Activated T-helper 17 cell treated with anti-CD3 and anti-CD28 coated beads, Interleukin-2, amount 50 U/mL, for 72 hours (primary cell): ENCODE measurements around the gene DNMBP. TPM values are rescaled to one million over a fixed set of nuclear protein-coding genes. Genes with fewer than 3 reads are reported as not detected.
"Not testable (repeated sequence)": the region's sequence is repeated elsewhere in the genome, so short reads cannot be mapped to it uniquely, and the experiment has no call there.

Experiments
- ATAC-seq: fragments of 150-1000 bp; cut with Tn5 transposase; replicated peaks from 2 replicates; pipeline ENCODE4 v1.10.0; 2021; ENCODE audit warnings: mild to moderate bottlenecking, moderate library complexity
- H3K27ac Mint-ChIP-seq: one replicate; pipeline ENCODE4 v1.8.0; 2022; ENCODE audit warnings: mixed read lengths
- H3K27me3 Mint-ChIP-seq: one replicate; pipeline ENCODE4 v1.8.0; 2022; ENCODE audit warnings: mixed read lengths
- H3K36me3 Mint-ChIP-seq: one replicate; pipeline ENCODE4 v1.8.0; 2022; ENCODE audit warnings: low read depth, mild to moderate bottlenecking, mixed read lengths
- H3K4me1 Mint-ChIP-seq: one replicate; pipeline ENCODE4 v1.8.0; 2022; ENCODE audit warnings: mixed read lengths
- H3K4me3 Mint-ChIP-seq: one replicate; pipeline ENCODE4 v1.8.0; 2022; ENCODE audit warnings: mild to moderate bottlenecking, mixed read lengths
- H3K9me3 Mint-ChIP-seq: one replicate; pipeline ENCODE4 v1.8.0; 2022; ENCODE audit warnings: mixed read lengths
- total RNA-seq, 2 donors: library from RNA; stranded (reverse); gene quantifications; one replicate each; pipeline ENCODE4 v1.2.3, GENCODE V29; 2022

Gene DNMBP
- total RNA-seq, 2 donors from 2014 or later, result 3.0 TPM

DNA sequence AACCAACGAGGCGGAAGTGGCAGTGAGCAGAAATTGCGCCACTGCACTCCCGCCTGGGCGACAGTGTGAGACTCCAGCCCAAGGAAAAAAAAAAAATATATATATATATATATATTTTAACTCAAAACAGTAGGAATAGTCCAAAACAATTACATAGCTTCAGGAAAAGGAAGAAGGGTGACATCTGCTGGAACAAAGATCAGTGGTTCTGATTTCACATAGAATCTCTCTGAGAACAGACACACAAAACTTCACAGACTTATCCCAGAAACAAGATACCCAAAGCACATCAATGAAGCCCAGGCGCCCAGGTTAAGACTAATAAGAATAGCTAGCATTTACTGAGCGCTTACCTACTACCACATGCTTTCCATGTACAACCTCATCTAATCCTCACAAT is 45.0 kb downstream of the DNMBP start:
- peaks cover 4% of the 10 kb centered on the region for H3K4me1 Mint-ChIP-seq
- no peak overlapping the region for H3K4me3 Mint-ChIP-seq

DNA sequence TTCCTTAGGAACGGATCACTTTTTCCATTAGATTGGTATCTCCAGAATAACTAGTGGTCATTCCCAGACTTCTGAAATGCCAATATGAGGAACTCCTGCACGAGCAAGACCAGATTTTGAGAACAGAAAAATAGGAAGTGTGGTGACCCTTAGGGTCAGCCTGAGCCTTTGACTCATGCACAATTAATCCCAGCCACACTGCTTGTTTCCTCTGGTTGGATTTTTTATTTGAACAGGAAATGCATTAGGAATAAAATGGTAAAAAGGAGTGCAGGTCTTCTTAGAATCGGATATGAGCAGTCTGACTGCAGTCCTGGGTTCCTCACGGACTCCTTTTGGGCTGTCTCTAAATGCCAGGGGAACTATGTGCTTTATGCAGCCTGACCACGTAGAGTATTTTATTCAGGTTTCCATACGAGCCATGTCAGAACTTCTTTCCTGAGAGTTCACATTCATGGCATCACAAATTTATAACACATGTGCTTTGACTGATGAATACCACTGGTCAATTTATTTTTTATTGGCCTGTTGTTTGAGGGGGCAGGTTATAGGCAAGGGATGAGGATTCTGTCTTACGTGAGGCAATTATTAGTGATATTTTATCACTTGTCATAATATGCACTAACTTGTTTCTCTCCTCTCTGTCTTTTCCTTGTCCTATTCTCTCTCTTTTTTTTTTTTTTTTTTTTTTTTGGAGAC is 46.1 kb downstream of the DNMBP start:
- not testable (repeated sequence) for ATAC-seq, H3K9me3 Mint-ChIP-seq, H3K27me3 Mint-ChIP-seq, H3K27ac Mint-ChIP-seq, H3K4me3 Mint-ChIP-seq, H3K4me1 Mint-ChIP-seq
- H3K36me3 Mint-ChIP-seq, result peaks cover 12% of the 10 kb centered on the region

More for the DNA sequence above, 45.0 kb downstream of the DNMBP start:
- Mint-ChIP-seq H3K36me3 (peaks cover 23% of the 10 kb centered on the region), H3K27me3 (no peaks in the 10 kb centered on the region), H3K27ac (no peak overlapping the region), H3K9me3 (no peaks in the 10 kb centered on the region)
- ATAC-seq, result no peak

DNA sequence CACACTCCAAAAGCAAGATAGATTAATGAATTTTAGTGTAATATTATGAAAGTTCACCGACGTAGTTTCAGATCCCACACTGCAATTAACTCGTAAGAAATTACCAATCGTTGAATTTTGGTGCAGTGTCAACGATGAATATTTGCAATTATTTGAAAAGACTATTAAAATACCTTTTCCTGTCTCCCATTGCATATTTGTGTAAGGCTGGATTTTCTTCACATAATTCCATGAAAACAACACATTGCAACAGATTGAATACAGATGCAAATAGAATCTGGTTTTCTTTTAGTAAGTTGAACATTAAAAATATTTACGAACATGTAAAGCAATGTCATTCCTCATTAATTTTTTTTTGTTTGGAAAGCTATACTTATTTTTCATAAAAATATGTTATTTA is 50.9 kb downstream of the DNMBP start:
- H3K4me1 Mint-ChIP-seq, result no peaks in the 10 kb centered on the region
- no peak overlapping the region for H3K4me3 Mint-ChIP-seq
- no peak overlapping the region for H3K27ac Mint-ChIP-seq
- H3K27me3 Mint-ChIP-seq, result no peaks in the 10 kb centered on the region
- no peak for ATAC-seq
- no peaks in the 10 kb centered on the region for H3K9me3 Mint-ChIP-seq
- H3K36me3 Mint-ChIP-seq, result peaks cover 16% of the 10 kb centered on the region

DNA sequence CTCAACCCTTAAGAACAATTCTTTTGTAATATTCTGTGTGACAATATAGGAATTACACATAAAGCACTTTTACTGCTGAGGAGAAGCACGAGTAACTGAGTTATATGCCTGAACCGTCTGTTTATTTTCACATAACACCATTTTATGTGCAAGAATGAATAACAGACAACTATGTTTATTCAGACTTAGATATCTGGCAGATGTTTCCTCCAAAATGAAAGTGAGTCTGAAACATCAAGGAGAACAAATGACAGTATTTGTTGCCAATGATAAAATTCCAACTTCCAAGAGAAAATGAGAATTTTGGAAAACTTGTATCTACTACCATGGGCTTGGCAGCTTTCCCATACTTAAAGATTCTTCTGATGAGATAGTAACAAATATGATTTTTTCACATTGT is 51.4 kb downstream of the DNMBP start:
- Mint-ChIP-seq H3K4me3 (no peak overlapping the region), H3K9me3 (no peaks in the 10 kb centered on the region), H3K27me3 (no peaks in the 10 kb centered on the region), H3K4me1 (no peaks in the 10 kb centered on the region), H3K36me3 (peaks cover 16% of the 10 kb centered on the region), H3K27ac (no peak overlapping the region)
- no peak for ATAC-seq

DNA sequence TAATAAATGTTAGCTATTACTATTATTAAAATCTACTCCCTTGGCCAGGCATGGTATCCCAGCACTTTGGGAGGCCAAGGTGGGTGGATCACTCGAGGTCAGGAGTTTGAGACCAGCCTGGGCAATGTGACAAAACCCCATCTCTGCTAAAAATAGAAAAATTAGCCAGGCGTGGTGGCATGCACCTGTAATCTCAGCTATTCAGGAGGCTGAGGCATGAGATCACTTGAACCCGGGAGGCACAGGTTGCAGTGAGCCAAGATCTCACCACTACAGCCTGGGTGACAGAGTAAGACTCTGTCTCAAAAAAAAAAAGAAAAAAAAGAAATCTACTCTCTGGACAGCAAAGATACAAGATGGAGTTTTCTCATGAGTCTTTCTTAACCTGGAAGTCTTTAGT is 56.2 kb downstream of the DNMBP start:
- not testable (repeated sequence) for H3K4me1 Mint-ChIP-seq, ATAC-seq, H3K9me3 Mint-ChIP-seq, H3K27me3 Mint-ChIP-seq, H3K27ac Mint-ChIP-seq, H3K4me3 Mint-ChIP-seq
- peaks cover 36% of the 10 kb centered on the region for H3K36me3 Mint-ChIP-seq

DNA sequence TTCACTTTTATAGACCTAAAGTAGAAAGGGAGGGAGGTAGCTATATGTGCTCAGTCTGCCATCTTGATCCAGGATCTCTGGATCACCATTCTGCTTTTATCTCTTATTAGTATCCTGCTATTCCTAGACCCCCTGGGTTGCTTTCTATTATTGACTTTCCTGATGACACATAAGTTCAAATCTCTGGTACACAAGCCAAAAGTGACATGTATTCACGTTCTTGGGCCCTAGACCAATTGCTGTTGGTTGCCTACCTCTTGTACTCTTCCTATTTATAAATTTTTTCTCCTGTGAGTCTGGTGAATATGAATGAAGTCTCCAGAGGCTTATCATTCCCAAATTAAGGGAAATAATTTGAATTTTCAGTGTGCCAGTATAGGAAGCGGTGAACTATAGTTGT is 56.9 kb downstream of the DNMBP start:
- Mint-ChIP-seq H3K4me3 (no peak overlapping the region), H3K36me3 (peaks cover 36% of the 10 kb centered on the region), H3K4me1 (no peaks in the 10 kb centered on the region), H3K9me3 (peaks cover 6% of the 10 kb centered on the region), H3K27ac (no peak overlapping the region), H3K27me3 (no peaks in the 10 kb centered on the region)
- no peak for ATAC-seq

DNA sequence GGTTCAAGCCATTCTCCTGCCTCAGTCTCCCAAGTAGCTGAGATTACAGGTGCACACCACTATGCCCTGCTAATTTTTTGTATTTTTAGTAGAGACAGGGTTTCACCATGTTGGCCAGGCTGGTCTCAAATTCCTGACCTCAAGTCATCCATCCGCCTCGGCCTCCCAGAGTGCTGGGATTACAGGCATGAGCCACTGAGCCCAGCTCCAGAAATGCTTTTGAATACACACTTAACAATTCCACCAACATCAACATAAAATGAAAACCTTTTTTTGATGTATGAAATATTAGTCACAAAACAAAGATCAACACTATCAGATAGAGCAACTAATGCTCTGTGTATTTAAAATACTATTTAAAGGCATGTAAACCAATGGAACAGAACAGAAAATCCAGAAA is 63.7 kb downstream of the DNMBP start:
- not testable (repeated sequence) for H3K9me3 Mint-ChIP-seq, ATAC-seq, H3K36me3 Mint-ChIP-seq, H3K27me3 Mint-ChIP-seq, H3K4me1 Mint-ChIP-seq, H3K4me3 Mint-ChIP-seq, H3K27ac Mint-ChIP-seq

DNA sequence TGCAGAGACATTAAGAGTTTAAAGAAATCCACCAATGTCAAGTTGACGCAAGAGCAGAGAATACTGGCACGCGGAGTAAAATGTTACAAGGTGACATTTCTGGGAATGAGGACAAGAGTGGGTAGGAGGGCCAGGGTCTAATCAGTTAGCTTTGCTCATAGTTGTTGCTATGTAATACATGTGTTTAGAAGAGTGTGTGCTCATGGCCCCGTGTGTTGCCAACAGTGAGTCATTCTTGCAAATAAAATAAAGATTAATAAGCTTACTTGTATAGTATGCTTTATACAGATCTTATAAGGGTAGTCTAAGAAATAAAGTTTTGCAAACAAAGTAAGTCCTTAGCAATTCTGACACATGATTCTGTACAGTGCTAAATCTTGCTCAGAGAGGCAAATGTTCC is 64.5 kb downstream of the DNMBP start:
- peaks cover 1% of the 10 kb centered on the region for H3K36me3 Mint-ChIP-seq
- H3K27me3 Mint-ChIP-seq, result no peaks in the 10 kb centered on the region
- no peak overlapping the region for H3K4me3 Mint-ChIP-seq
- H3K9me3 Mint-ChIP-seq, result peaks cover 3% of the 10 kb centered on the region
- ATAC-seq, result no peak
- no peak overlapping the region for H3K27ac Mint-ChIP-seq
- H3K4me1 Mint-ChIP-seq, result no peaks in the 10 kb centered on the region

DNA sequence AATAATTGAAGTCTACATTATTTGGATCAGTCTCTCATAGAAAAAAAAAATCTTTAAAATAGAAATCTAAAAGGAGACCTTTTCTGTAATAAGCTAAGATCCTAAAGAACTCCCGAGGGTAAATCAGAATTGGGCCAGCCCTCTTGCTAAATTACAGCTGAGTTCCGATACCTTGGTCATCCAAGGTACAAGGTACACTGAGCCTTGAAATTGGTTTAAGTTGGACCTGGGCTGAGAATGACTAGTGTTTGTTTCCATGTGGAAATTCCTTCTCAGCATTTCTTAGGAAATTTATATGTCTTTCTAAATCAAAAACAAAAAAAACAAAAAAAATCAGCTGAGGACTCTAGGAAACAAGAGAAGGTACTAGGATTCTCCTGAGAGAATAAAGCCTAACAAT is 64.9 kb downstream of the DNMBP start:
- ATAC-seq, result no peak
- Mint-ChIP-seq H3K4me1 (no peaks in the 10 kb centered on the region), H3K27me3 (no peaks in the 10 kb centered on the region), H3K9me3 (no peaks in the 10 kb centered on the region), H3K36me3 (no peaks in the 10 kb centered on the region), H3K4me3 (no peak overlapping the region), H3K27ac (no peak overlapping the region)

DNA sequence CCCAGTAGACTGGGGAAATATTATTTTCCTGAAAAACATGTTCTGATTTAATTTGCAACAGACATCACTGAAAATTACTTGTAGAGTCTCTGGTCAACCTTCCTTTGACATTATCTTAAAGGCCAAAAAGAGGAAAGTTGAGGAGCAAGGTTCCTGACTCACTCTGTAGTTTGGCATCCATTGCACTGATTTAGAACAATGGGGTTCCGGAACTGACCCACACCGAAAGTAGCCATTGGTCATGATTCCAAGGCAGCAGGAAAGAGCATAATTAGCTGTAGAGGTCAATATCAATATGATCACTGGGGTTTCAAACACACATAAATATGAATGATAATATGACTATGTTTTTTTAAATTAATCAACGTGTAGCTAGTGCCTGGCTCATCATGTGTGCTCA is 65.8 kb downstream of the DNMBP start:
- H3K36me3 Mint-ChIP-seq, result no peaks in the 10 kb centered on the region
- no peaks in the 10 kb centered on the region for H3K4me1 Mint-ChIP-seq
- no peak overlapping the region for H3K27ac Mint-ChIP-seq
- H3K4me3 Mint-ChIP-seq, result no peak overlapping the region
- no peaks in the 10 kb centered on the region for H3K9me3 Mint-ChIP-seq
- no peak for ATAC-seq
- no peaks in the 10 kb centered on the region for H3K27me3 Mint-ChIP-seq

DNA sequence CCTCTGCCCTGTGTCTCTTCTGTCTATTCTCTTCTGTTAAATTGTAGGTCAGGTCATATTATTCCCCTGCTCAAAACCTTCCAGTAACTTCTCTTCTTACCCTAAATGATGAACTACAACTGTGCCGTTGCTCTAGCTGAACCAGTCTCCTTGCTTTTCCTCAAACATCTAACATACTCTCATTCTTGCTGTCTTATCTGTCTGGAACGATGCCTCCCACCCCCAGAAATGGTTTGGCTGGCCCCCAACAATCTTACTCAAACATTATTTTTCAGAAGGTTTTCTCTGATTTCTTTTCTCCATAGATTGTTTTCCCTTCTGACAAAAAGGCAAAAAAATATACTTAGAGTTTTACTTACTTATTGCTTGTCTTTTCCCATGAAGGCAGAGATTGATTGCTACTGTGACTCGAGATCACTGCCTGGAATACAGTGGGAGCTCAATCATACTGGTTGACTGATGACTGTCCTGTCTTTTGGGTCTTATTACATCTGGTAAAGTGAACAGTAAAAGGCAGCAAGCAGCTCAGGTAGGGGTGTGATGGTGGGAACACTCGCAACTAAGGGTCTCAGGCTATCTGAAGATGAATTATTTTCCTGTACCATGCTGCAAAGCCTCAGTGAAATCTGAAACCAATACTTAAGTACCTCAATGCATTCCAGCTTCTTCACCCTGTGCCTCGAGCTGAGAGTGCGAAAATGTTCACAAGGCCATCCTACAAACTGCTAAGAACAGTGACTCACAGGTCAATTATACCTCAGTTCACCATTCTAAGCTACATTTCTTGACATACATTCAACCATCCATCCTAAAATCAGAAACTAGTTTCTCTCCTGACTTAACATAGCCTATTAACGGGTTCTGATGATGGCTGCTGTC is 67.6 kb downstream of the DNMBP start:
- ATAC-seq, result no peak
- Mint-ChIP-seq H3K36me3 (no peaks in the 10 kb centered on the region), H3K4me1 (no peaks in the 10 kb centered on the region), H3K4me3 (no peak overlapping the region), H3K9me3 (no peaks in the 10 kb centered on the region), H3K27ac (no peak overlapping the region), H3K27me3 (no peaks in the 10 kb centered on the region)

DNA sequence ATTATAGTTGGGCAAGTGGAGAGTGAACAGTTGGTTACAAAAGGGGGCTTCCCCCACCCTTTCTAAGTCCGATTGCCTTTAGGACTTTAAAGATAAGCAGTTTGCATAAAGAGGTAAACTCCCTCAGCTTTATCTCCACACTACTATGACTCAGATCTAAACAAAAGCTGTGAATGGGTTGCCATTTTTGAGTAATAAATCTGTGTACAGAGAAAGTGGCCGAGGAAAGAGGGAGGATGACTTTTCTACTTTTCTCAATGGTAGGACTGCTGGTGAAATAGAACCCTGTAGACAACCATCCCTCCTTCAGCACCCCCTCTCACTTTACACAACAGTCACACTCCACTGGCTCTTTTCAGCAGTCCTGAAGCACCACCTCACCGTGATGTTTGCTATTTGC is 71.2 kb downstream of the DNMBP start:
- peak; percentile 57 for ATAC-seq
- H3K4me1 Mint-ChIP-seq, result no peaks in the 10 kb centered on the region
- no peak overlapping the region for H3K4me3 Mint-ChIP-seq
- H3K27ac Mint-ChIP-seq, result no peak overlapping the region
- no peaks in the 10 kb centered on the region for H3K9me3 Mint-ChIP-seq
- no peaks in the 10 kb centered on the region for H3K27me3 Mint-ChIP-seq
- no peaks in the 10 kb centered on the region for H3K36me3 Mint-ChIP-seq

DNA sequence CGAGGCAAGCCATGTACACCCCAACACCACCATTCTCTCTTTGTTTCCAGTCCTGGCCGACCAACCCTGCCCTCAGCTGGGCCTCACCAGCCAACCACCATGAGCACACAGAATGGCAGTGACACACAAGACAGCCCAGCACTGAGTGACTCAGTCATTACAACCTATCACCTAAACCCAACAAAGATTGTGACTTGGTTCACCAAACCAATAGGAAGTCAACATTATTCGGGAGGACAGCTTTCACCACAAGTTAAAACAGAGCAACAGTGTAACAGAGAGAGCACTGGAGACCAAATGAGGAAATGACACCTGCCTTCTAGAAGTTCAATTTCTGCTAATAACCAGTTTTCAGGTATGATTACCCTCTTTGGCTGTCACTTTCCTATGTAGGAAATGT is 72.1 kb downstream of the DNMBP start:
- peak; percentile 88 for ATAC-seq

DNA sequence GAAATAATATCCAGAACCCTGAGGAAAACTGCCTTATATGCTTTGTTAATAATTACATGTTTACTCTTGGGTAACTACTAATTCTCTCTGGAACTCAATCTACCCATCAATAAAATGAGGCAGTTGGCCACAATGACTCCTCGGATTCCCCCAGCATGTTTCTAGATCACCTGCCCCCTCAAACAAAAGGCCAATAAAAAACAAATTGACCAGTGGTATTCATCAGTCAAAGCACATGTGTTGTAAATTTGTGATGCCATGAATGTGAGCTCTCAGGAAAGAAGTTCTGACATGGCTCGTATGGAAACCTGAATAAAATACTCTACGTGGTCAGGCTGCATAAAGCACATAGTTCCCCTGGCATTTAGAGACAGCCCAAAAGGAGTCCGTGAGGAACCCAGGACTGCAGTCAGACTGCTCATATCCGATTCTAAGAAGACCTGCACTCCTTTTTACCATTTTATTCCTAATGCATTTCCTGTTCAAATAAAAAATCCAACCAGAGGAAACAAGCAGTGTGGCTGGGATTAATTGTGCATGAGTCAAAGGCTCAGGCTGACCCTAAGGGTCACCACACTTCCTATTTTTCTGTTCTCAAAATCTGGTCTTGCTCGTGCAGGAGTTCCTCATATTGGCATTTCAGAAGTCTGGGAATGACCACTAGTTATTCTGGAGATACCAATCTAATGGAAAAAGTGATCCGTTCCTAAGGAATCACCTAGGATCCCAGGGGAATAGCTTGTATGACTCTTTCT is 77.4 kb downstream of the DNMBP start:
- H3K4me3 Mint-ChIP-seq, ATAC-seq, H3K27me3 Mint-ChIP-seq, H3K27ac Mint-ChIP-seq, H3K9me3 Mint-ChIP-seq, H3K4me1 Mint-ChIP-seq, H3K36me3 Mint-ChIP-seq: not testable (repeated sequence)

More for the DNA sequence above, 72.1 kb downstream of the DNMBP start:
- Mint-ChIP-seq H3K4me1 (no peaks in the 10 kb centered on the region), H3K4me3 (no peak overlapping the region), H3K36me3 (no peaks in the 10 kb centered on the region), H3K27ac (no peak overlapping the region), H3K27me3 (no peaks in the 10 kb centered on the region), H3K9me3 (no peaks in the 10 kb centered on the region)
